OCI-LY7 (cell line): ENCODE measurements around the gene SMAP1. TPM values are rescaled to one million over a fixed set of nuclear protein-coding genes. Genes with fewer than 3 reads are reported as not detected.

Experiments used
- BruUV-seq: library from RNA; stranded (reverse); fragments of 400-500 nt; replicated peaks from 2 replicates; lab custom pipeline; 2021; lab: Mats Ljungman, UMichigan
- CTCF ChIA-PET: fragments of 300-600 bp; sonication (Branson Sonifier 250); formaldehyde crosslinking; loops from one replicate; lab custom pipeline; 2022; ENCODE audit warnings: antibody characterized with exemption; ENCODE audit not compliant: unreplicated experiment; lab: Charles Lee
- POLR2A ChIA-PET: fragments of 300-600 bp; sonication (Branson Sonifier 250); formaldehyde crosslinking; loops from one replicate; lab custom pipeline; 2022; ENCODE audit warnings: antibody characterized with exemption; lab: Charles Lee
- DNase-seq: peaks from one replicate; pipeline ENCODE4 v3.0.0-alpha.2; 2015; ENCODE audit warnings: low spot score
- H2AFZ ChIP-seq: fragments of 200-600 bp; sonication (generic), shearing (Covaris generic); 2 replicates; pipeline ENCODE4 v1.6.1; 2014; ENCODE audit warnings: mild to moderate bottlenecking, antibody characterized with exemption, low read length, moderate library complexity
- H3K27ac ChIP-seq: fragments of 200-600 bp; sonication (generic); 2 replicates; pipeline ENCODE4 v1.5.1; 2014; ENCODE audit warnings: mixed run types, low read depth, mild to moderate bottlenecking, moderate library complexity, low read length, inconsistent platforms; ENCODE audit not compliant: poor library complexity, severe bottlenecking
- H3K36me3 ChIP-seq: fragments of 200-600 bp; sonication (generic); 2 replicates; pipeline ENCODE4 v1.6.1; 2014; ENCODE audit warnings: mild to moderate bottlenecking, antibody characterized with exemption, low read length, moderate library complexity, mixed read lengths; ENCODE audit not compliant: insufficient read depth
- H3K4me1 ChIP-seq: fragments of 200-600 bp; sonication (generic); 2 replicates; pipeline ENCODE4 v1.5.1; 2014; ENCODE audit warnings: mild to moderate bottlenecking, low read length; ENCODE audit not compliant: insufficient read depth, poor library complexity, severe bottlenecking
- H3K4me2 ChIP-seq: fragments of 200-600 bp; sonication (generic); 2 replicates; pipeline ENCODE4 v1.6.1; 2014; ENCODE audit warnings: mild to moderate bottlenecking, low read length
- H3K4me3 ChIP-seq: fragments of 200-600 bp; sonication (generic); 2 replicates; pipeline ENCODE4 v1.5.1; 2014; ENCODE audit warnings: mild to moderate bottlenecking, low read depth, low read length; ENCODE audit not compliant: poor library complexity, severe bottlenecking
- H3K79me2 ChIP-seq: fragments of 200-600 bp; sonication (generic); 2 replicates; pipeline ENCODE4 v1.6.1; 2016; ENCODE audit warnings: low read depth, mild to moderate bottlenecking, low read length, moderate library complexity, mixed read lengths; ENCODE audit not compliant: insufficient read depth
- H3K9me2 ChIP-seq: fragments of 200-600 bp; sonication (generic); 2 replicates; pipeline ENCODE4 v1.6.1; 2016; ENCODE audit warnings: mild to moderate bottlenecking, low read length, mixed read lengths; ENCODE audit not compliant: insufficient read depth
- H3K9me3 ChIP-seq: fragments of 200-600 bp; sonication (generic); 2 replicates; pipeline ENCODE4 v1.6.1; 2014; ENCODE audit warnings: mild to moderate bottlenecking, mixed run types, low read length, mixed read lengths
- H4K20me1 ChIP-seq: fragments of 200-600 bp; sonication (generic); 2 replicates; pipeline ENCODE4 v1.6.1; 2014; ENCODE audit warnings: mild to moderate bottlenecking, antibody characterized with exemption, low read length, moderate library complexity, mixed read lengths; ENCODE audit not compliant: insufficient read depth
- CTCF ChIP-seq: fragments of 200-600 bp; sonication (generic); conservative IDR thresholded peaks from 2 replicates; pipeline ENCODE4 v1.5.1; 2014; ENCODE audit warnings: mild to moderate bottlenecking, antibody characterized with exemption, low read length, moderate library complexity, mixed read lengths
- EZH2phosphoT487 ChIP-seq: fragments of 200-600 bp; sonication (generic); IDR thresholded peaks from 2 replicates; pipeline ENCODE4 v1.6.1; 2018; ENCODE audit warnings: low read depth, borderline replicate concordance, mild to moderate bottlenecking, mixed run types, antibody characterized with exemption, low read length, moderate library complexity, mixed read lengths
- intact Hi-C: fragments of 100-400 bp; cut with micrococcal nuclease; formaldehyde crosslinking; loops from one replicate; pipeline ENCODE4 v1.10.0; 2022; ENCODE audit not compliant: unreplicated experiment
- total RNA-seq, 2 experiments: library from RNA; depleted of rRNA in 1 of 2; stranded (reverse); fragments of >200 nt in 1 of 2; shearing (Covaris generic) in 1 of 2; gene quantifications; 2 replicates each; pipeline ENCODE4 v1.2.3, GENCODE V29; 2014 to 2022

The SMAP1 gene
- total RNA-seq, 2 experiments from 2014 or later: 15.1 to 28.9 TPM

GRCh38 chr6:70700922-70701876 lies 33.5 kb downstream of the SMAP1 start:
- Histone ChIP-seq H2AFZ (no peak overlapping the region), H3K36me3 (no peaks in the 10 kb centered on the region), H3K9me2 (no peaks in the 10 kb centered on the region), H3K79me2 (peaks cover 7% of the 10 kb centered on the region; the same call in 1 of the 2 replicates), H4K20me1 (no peaks in the 10 kb centered on the region), H3K27ac (no peak overlapping the region), H3K9me3 (no peaks in the 10 kb centered on the region), H3K4me2 (no peak overlapping the region), H3K4me3 (no peak overlapping the region), H3K4me1 (no peaks in the 10 kb centered on the region)
- TF ChIP-seq EZH2phosphoT487: no peak
- no peak for TF ChIP-seq CTCF
- no peak for DNase-seq
- ChIA-PET CTCF (no interaction called here), POLR2A (interaction anchor here (0.5 to 0.7 kb wide), 3 partner anchors 55 to 276 kb away, joined by 3 to 15 read pairs (median 5); no protein-coding TSS in a partner anchor)
- intact Hi-C loops: no loop called here
- BruUV-seq: no TSS peak

- Histone ChIP-seq H4K20me1 (no peaks in the 10 kb centered on the region), H3K9me2 (no peaks in the 10 kb centered on the region), H3K4me1 (no peaks in the 10 kb centered on the region), H3K36me3 (no peaks in the 10 kb centered on the region), H3K27ac (no peak overlapping the region), H3K4me2 (no peak overlapping the region), H3K79me2 (peaks cover 7% of the 10 kb centered on the region; the same call in 1 of the 2 replicates), H2AFZ (no peak overlapping the region), H3K9me3 (no peaks in the 10 kb centered on the region), H3K4me3 (no peak overlapping the region)
- intact Hi-C loops: loop anchor here (1.0 to 5.0 kb wide), 2 partner anchors 179 to 307 kb away; no protein-coding TSS in a partner anchor
- POLR2A ChIA-PET: no interaction called here
- no TSS peak for BruUV-seq
- no peak for TF ChIP-seq EZH2phosphoT487
- no peak for TF ChIP-seq CTCF
- CTCF ChIA-PET: no interaction called here
- no peak for DNase-seq
Measured at GRCh38 chr6:70705772-70706171, 38.1 kb downstream of the SMAP1 start.
